ENCODE data around the gene TNNI3K. TPM values are rescaled to one million over a fixed set of nuclear protein-coding genes. Genes with fewer than 3 reads are reported as not detected.

Gene TNNI3K
- total and polyA plus RNA-seq, 8 donors, result 0.34 to 2.2 (median 0.39) TPM; not detected in 2

GRCh38 chr1:74357150-74357549 is 122.0 kb downstream of the TNNI3K start:
- no peak for ATAC-seq
- intact Hi-C loops (cut with DNase I), result no loop called here
- 50 to 51% methylated on average over 3 of the region's 3 CpGs for WGBS, 2 donors

GRCh38 chr1:74357756-74358155 is 122.6 kb downstream of the TNNI3K start:
- FAIRE-seq (no peak), ATAC-seq (no peak), DNase-seq (no peak)
- Histone ChIP-seq H3K36me3 (no peaks in the 10 kb centered on the region), H3K4me3 (no peak overlapping the region), H3K4me1 (no peaks in the 10 kb centered on the region), H3K27ac (no peak overlapping the region), H3K9me3 (no peaks in the 10 kb centered on the region), H3K27me3 (no peaks in the 10 kb centered on the region)
- intact Hi-C loops (cut with DNase I), result no loop called here
- 66 to 74% methylated on average over 4 of the region's 4 CpGs for WGBS, 2 donors
- TF ChIP-seq CTCF (IDR thresholded peaks at IDR 0.05), result no peak

More at GRCh38 chr1:74357150-74357549, 122.0 kb downstream of the TNNI3K start:
- Histone ChIP-seq H3K4me3 (no peak overlapping the region), H3K27me3 (no peaks in the 10 kb centered on the region), H3K27ac (no peak overlapping the region), H3K4me1 (no peaks in the 10 kb centered on the region), H3K36me3 (no peaks in the 10 kb centered on the region), H3K9me3 (no peaks in the 10 kb centered on the region)
- TF ChIP-seq CTCF (IDR thresholded peaks at IDR 0.05), result no peak
- no peak for DNase-seq
- FAIRE-seq, result no peak

- intact Hi-C loops (cut with DNase I), result no loop called here
- Histone ChIP-seq H3K36me3 (no peaks in the 10 kb centered on the region), H3K4me1 (no peaks in the 10 kb centered on the region), H3K27me3 (no peaks in the 10 kb centered on the region), H3K9me3 (no peaks in the 10 kb centered on the region), H3K27ac (no peak overlapping the region), H3K4me3 (no peak overlapping the region)
- ATAC-seq, result no peak
- no peak for FAIRE-seq
- no peak for TF ChIP-seq CTCF (IDR thresholded peaks at IDR 0.05)
- DNase-seq, result no peak
- WGBS, 2 donors, result 77 to 79% methylated on average over 1 of the region's 1 CpG
Measured at GRCh38 chr1:74362691-74363090, 127.5 kb downstream of the TNNI3K start.

GRCh38 chr1:74363220-74363619 is 128.0 kb downstream of the TNNI3K start:
- no peaks in the 10 kb centered on the region for H3K27me3 ChIP-seq
- H3K36me3 ChIP-seq, result no peaks in the 10 kb centered on the region
- no peaks in the 10 kb centered on the region for H3K4me1 ChIP-seq
- ATAC-seq, result no peak
- no peak overlapping the region for H3K27ac ChIP-seq
- intact Hi-C loops (cut with DNase I), result no loop called here
- FAIRE-seq, result no peak
- no peaks in the 10 kb centered on the region for H3K9me3 ChIP-seq
- DNase-seq, result no peak
- 45 to 56% methylated on average over 2 of the region's 2 CpGs for WGBS, 2 donors
- TF ChIP-seq CTCF (IDR thresholded peaks at IDR 0.05), result no peak
- H3K4me3 ChIP-seq, result no peak overlapping the region

- Histone ChIP-seq H3K27me3 (no peaks in the 10 kb centered on the region), H3K4me1 (no peaks in the 10 kb centered on the region), H3K9me3 (no peaks in the 10 kb centered on the region), H3K27ac (no peak overlapping the region), H3K4me3 (no peak overlapping the region), H3K36me3 (no peaks in the 10 kb centered on the region)
- WGBS, 2 donors, result 93 to 100% methylated on average over 1 of the region's 1 CpG
- intact Hi-C loops (cut with DNase I), result no loop called here
- no peak for TF ChIP-seq CTCF (IDR thresholded peaks at IDR 0.05)
- no peak for FAIRE-seq
- no peak for DNase-seq
- no peak for ATAC-seq
Measured at GRCh38 chr1:74367175-74367813, 132.1 kb downstream of the TNNI3K start.
